ENCODE data around the gene MGA.
A peak's percentile ranks its signal among the peaks of the same experiment; 100 is the strongest.

The MGA gene

DNA sequence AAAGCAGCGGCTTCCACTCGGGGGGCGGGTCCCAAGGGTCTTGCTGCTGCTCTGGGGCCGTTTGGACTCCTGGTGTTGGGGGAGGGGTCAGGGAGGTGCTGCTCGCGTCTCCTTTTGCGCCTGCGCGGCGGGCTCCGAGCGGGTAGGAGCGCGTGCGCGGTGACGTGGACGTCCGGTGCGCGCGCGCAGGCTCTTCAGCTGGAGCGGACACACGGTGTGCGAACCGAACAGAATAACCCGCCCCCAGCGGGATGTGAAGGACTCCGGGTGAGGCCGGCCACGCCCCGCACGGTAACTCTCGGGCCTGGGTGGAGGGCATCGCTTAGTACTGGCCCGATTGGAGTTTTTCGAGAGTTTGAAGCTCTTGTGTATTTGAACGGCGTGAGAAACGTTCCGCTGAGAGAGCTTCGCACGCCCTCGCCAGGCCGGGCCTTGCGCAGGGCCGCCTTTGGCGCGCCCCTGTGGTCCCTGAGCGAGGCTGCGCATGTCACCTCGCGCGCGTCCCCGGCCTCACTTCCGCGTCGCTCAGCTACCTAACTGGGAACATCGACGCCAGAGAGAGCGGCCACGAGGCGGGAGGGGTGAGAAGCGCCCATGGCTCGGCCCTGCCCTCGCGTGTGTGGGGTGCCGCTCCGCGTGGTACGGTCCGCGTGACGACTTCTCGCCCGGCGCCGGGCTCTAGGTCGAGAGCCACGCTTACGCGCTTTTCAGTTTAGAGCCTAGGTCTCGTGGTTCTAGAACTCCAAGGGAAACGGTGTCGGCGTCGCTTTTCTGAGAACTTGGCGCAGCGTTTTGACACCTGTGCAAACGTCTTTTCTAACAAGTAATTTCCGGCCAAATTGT lies at the start of gene MGA:
Gene MGA (plus strand): TSS at position 171 of the 843 bp plus-strand sequence.
- DNase-seq (ENCODE audit: low read depth in 2 of 2): peak; percentile 84 to 85

DNA sequence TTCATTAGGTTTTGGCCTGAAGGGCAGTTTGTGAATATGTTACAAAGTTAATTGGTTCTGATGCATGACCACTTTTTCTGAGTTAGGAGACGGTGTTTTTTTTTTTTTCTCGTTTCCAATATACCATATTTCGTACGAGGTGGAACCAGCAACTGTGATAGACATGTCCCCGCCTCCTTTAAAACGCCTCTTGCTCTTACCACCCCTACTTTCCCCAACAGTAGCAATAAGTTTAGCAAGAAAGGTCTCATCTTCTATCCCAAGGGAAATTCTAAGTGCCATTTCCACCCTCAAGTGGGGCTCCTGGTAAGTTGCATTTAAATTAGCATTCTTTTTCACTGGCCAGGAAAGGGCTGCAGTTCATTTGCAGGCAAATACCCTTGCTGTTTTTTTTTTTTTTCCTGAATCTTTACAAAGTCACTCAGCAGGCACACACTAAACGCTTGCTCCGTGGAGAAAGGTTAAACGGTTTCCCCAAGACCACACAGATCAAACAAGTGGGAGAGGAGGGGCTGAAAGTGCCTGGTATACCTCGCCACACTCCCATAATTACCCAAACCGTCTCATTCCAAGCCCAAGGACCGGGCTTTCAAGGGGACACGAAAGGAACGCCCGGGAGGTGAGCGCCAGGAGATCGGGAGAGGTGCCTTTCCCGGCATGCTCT lies 39.5 kb upstream of the MGA start:
- DNase-seq (ENCODE audit: low read depth in 2 of 2): no peak

DNA sequence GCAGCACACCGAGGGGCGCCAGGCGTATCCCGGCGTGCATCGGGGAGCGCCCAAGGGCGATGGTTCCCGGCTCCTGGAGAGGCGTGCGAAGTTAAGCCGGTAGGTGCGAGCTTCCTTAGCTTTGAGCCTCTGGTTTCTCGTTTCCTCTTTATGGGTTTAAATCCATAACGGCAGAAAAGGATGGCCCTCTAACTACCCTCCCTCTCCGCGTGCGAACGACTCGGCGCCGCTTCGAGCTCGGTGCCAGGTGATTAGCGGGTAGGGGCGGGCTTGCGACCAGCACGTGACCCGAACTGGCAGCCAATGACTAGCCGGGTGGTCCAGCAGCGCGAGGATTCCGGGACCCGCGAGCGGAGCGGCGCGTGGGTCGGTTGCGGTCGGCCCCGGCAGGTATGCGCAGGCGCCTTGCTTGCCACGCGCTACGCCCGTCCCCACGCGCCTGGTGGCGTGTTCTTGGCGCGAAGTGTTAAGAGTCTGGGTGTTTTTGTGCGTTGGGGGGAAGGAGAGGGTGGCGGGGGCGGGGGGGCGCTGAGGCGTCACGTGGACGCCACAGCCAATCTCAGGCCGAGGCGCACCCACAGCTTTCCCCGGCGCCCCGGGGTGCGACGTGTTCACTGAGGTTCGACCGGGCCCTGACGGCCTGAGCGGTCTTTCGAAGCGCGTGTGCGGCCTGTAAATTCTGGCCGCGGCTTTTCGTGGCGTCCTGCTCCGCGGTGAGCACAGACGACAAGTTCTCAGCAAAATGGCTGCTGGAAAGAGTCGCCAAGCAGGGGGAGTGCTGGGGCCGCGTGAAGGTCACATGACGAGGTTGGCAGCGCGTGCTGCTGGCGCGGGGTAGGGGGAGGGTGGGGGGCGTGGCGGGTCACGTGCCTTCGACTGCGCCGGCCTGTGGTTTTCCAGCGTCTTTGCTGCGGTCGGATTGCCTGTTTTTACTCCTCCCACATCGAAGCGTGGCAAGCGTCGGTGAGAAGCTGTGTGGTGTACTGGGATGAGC lies 38.7 kb upstream of the MGA start:
- DNase-seq (ENCODE audit: low read depth in 2 of 2): peak; percentile 73 to 78

DNA sequence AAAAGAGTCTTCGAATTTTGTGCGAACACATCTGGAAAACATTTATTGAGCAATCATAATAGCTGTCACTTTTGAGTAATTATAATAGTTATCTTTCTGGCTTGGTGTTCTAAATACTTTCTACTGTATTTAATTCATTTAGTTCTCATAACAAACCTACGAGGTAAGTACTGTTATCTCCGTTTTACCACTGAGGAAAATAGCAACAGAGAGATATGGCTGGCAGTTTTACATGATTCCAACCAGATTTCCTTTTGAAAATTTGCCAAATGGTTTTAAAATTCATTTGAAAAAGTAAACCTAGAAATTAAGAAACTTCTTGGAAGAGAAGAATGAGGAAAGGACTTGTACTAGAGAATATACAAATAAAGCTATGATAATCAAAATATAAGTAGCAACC lies 37.3 kb upstream of the MGA start:
- no peak for DNase-seq (ENCODE audit: low read depth in 2 of 2)

DNA sequence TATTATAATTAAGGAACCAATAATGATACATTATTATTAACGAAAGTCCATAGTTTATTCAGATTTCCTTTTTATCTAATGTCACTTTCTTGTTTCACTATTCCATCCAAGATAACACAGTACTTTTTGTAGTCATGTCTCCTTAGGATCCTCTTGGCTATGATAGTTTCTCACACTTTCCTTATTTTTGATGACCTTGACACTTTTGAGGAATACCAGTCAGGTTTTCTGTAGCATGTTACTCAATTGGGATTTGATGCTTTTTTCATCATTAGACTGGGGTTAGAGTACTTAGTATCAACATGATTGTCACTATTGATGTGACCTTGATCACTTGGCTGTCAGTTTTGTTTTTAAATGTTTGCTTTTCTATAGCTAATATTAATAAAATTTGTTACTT lies 33.0 kb upstream of the MGA start:
- no peak for DNase-seq (ENCODE audit: low read depth in 2 of 2)

DNA sequence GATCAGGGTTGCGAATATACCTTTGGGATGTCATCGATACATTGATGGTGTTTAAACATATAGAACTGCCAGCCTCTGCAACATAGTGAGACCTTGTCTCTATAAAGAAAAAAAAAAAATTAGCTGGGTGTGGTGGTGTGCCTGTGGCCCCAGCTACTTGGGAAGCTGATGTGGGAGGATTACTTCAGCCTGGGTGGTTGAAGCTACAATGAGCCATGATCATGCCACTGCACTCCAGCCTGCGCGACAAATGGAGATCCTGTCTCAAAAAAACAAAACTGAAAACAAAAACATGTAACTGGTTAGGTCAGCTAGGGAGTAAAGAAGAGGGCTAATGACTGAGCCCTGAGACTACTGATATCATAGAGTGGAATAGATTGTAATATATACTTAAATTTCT lies 30.7 kb upstream of the MGA start:
- no peak for DNase-seq (ENCODE audit: low read depth in 2 of 2)

DNA sequence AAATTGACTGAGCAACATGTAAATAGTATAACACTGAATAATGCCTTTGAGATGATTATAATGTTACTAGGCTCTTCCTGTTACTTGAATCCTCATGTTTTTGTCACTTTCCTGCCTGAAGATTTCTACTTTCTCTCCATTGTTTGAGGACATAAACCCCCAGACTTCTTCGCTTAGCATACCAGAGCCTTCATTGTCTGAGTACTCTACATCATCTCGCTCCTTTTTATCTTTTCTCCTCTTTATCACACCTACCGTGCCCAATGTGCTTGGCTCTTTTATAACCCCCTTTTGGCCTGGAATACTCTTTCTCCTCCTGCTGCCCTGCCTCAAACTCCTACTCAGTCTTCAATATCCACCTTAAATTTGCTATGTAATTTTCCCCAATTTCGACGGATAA lies 30.3 kb upstream of the MGA start:
- no peak for DNase-seq (ENCODE audit: low read depth in 2 of 2)

DNA sequence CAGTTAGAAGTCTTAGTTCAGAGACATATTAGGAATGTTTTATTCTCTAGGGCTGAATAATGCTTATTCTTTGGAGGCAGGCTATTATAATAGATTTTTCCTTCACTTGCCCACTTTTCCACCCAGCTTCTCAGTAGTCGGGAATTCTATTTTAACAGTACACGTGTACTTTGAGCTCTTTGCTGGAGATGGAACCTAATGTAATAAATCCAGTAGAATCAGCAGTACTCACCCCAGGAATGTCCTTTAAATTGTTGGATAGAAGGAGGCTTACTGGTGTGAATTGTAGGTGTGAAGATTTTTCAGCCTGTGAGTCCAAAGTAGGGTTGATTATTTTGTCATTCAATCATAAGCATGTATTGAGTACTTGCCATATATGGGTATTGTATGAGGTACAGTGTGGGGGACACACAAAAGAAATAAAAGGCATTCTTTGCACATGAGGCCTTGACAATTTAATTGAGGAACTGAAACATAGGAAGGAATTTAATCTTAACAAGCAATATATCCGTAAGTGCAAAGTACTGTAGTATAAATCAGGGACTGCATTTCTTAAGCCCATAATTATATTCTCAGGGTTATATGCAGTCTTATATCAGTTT lies 29.5 kb upstream of the MGA start:
- no peak for DNase-seq (ENCODE audit: low read depth in 2 of 2)

DNA sequence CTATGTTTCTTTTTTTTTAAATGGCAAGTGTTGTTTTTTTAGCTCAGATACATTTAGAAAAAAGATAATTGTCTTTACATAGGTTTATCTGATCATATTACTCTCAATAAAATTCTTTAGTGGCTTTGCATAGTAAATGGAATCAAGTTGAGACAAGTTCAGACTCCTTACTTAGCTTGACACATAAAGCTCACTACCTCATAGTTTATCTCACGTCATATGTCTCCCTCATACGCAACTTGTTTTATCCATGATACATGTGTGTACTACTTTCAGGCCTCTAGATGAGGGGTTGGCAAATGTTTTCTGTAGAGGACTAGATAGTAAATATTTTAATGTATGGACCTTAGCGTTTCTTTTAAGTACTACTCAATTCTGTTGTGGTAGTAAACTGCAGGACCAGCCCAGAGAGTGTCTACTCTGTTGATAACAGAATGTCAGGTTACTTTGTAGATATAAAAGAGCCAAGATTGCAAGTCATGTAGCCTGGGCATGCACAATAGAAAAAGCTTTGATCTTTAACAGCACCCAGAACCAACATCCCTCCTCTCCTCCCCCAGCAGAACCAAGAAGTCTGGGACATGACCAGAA lies 28.2 kb upstream of the MGA start:
- DNase-seq (ENCODE audit: low read depth in 2 of 2): no peak

DNA sequence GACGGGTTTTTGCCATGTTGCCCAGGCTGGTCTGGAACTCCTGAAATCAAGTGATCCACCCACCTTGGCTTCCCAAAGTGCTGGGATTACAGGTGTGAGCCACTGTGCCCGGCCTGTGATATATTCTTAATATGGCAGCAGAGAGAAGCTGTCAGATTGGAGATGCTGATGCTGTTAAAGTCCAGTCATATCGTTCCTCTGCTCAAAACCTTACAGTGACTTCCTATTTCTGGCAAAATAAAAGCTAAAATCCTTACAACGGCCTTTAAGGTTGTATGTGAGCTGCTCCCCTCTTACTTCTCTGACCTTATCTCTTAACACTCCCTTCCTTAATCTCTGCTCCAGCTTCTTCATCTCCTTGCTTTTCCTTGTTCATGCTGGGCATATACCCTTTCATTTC lies 26.6 kb upstream of the MGA start:
- DNase-seq (ENCODE audit: low read depth in 2 of 2): no peak

DNA sequence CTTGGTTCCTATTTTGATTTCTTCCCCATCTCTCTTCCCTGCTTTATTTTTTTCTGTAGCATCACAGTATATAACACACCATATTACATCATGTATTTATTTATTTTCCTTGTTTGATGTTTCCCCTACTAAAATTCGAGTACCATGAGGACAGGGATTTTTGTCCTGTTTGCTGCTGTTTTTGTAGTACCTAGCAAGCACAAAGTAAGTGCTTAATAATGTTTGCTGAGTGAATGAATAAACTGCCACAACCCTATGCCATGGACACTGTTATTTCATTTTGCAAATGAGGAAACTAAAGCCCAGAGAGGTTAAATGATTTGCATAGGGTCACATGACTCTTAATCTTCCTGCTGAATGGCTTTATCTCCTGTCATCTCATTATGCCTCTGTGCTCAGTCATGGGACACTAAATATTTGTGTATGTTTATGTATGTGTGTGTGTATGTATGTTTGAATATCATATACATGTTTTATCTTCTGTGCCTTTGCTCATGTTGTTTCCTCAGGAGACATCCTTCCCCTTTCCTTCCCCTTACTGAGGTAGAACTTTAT lies 26.1 kb upstream of the MGA start:
- no peak for DNase-seq (ENCODE audit: low read depth in 2 of 2)

DNA sequence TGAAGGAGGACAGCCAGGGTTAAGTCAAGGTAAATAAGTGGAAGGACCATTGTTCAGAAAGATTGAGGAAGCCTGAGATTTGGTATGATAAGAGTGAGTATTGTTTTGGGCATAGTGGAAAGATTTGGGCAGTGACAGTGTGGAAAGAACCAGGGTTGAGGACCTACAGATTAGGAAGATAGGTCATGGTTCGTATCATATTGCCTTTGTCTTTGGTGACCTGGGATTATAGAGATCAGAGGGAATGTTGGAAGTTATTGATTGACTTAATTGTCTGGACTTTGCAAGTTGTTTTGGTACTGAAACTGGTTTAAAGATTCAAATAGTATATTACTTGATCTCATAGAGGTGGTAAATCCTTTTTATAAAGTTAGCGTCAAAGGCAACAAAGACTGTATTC lies 23.1 kb upstream of the MGA start:
- DNase-seq (ENCODE audit: low read depth in 2 of 2): no peak

DNA sequence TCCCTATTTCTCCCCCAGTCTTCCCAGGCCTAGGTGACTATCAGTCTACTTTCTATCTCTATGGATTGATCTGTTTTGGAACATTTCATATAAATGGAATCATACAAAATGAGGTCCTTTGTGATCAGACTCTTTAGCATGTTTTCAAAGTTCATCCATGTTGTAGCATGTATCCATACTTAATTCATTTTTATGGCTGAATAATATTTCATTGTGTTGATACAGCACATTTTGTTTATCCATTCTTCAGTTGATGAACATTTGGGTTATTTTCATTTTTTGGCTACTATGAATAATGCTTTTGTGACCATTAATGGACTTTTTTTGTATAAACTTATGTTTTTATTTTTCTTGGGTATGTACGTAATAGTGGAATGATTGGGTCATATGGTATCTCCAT lies 19.2 kb upstream of the MGA start:
- DNase-seq (ENCODE audit: low read depth in 2 of 2): no peak

DNA sequence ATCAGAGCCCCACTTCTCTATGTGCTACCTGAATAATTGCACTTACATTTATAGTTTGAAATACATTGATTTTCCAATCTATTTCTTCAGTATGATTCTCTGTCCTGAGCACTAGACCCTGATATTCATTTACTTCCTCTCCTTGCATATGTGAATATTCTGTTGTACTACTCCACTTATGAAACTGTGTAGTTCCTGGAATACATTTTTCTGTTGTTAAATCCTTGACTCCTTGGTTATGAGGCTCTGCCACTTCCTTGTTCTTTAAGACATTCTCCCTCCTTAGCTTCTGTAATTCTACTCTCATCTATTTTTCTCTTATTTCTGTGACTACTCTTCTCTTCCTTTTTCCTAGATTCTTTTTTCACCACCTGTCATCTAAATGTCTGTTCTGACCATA lies 12.9 kb upstream of the MGA start:
- no peak for DNase-seq (ENCODE audit: low read depth in 2 of 2)

DNA sequence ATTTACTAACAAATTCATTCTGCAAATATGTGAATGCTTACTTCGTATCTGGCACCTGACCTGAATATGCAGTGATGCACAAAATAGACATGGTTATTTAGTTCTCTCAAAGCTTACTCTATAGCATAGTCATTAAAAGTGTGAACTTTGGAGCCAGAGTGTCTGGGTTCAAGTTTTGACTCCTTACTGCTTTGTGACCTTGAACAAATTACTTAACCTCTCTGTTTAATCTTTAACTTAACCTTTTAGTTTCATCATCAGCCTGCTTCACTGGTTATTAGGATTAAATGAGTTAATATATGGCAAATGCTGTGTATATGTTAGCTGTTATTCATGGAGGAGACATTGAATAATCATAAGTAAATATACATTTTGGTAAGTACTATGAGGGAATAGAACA lies 12.1 kb upstream of the MGA start:
- no peak for DNase-seq (ENCODE audit: low read depth in 2 of 2)

DNA sequence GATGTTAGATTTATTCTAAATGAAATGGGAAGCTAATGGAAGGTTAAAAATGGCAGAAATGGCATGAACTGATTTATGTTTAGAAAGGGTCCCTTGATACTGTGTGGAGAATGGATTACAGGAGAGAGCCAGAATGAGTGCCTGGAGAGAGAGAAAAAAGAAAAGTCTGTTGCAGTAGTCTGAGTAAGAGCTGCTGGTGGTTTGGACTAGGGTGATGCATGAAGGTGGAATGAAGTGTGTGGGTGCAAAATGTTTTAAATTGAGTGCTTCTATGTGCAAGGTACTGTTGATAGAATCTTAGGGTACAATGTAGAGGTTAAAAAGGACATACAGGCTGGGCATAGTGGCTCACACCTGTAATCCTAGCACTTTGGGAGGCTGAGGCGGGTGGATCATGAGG lies 11.4 kb upstream of the MGA start:
- DNase-seq (ENCODE audit: low read depth in 2 of 2): no peak

DNA sequence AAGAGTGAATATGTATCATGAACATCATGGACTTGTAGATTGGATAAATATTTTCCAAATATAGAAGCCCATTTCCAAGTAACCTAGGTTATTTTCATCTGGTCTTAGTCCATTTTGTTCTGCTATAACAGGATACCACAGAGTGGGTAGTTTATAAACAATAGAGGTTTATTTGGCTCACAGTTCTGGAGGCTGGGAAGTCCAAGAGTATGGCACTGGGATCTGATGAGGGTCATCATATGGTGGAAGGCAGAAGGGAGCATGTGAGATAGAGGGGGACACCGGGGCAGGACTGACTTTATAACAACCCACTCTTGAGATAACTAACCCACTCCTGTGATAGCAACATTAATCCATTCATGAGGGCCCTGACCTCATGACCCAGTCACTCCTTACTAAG lies 9.4 kb upstream of the MGA start:
- no peak for DNase-seq (ENCODE audit: low read depth in 2 of 2)

DNA sequence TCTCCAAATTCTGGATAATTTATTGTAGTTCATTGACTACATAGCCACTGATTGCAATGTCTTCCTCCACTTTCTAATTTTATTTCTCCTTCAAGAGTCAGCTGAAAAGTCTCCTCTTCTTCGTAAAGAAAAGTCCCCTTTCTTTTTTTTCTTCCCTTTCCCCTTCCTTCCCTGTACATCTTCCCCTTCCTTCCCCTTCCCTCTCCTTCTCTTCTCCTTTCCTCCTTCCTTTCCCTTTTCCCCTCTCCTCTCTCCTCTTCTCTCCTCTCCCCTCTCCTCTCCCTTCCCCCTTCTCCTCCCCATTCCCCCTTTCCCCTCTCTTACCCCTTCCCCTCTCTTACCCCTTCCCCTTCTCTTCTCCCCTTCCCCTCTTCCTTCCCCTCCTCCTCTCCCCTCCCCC lies 8.8 kb upstream of the MGA start:
- DNase-seq (ENCODE audit: low read depth in 2 of 2): no peak

DNA sequence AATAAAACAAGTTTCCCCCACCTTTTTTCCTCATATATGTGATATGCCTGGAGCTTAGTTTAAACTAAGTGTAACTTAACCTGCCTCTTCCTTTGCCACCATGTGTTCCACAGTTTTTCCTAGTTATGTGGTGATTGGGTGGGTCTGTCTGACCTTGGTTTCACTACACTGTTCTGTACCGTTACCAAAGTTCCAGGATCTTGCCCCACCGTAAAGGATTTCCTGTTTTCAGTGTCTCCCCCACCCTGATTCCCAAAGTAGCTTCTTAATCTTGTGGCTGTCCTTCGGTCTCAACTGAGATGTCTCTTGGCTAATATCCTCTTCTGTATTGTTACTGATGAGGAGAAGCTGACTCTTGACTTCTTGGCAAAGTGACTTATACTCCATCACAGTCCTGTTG lies 6.4 kb upstream of the MGA start:
- no peak for DNase-seq (ENCODE audit: low read depth in 2 of 2)

DNA sequence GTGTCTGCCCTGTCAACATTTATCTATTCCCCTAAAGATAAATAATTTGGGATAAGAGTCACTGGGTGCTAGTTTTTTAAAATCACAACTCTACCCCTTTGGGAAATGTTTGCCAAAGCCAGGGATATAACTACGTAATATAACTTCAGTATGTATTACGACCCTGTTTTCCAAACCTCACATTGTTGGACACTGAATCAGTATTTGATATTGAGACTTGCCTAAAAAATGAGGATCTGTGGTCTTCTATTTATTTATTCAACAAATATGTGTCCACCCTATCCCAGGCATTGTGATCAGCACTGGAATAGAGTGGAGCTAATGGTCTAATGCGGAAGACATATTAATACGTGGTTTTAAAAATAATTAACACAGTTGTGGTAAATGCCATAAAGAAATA lies 4.5 kb upstream of the MGA start:
- no peak for DNase-seq (ENCODE audit: low read depth in 2 of 2)

DNA sequence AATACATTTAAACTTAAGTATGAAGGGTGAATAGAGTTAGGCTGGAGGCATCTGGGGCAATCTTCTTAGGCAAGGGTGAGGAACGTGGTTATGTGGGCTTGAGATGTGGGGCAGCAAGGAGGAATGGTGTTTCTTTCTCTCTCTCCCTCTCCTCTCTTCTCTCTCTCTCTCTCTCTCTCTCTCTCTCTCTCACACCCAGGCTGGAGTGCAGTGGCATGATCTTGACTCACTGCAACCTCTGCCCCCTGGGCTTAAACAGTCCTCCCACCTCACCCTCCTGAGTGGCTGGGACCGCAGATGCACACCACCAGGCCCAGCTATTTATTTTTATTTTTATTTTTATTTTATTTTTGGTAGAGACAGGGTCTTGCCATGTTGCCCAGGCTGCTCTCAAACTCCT lies 4.0 kb upstream of the MGA start:
- no peak for DNase-seq (ENCODE audit: low read depth in 2 of 2)

All from stimulated activated CD4-positive, alpha-beta T cell treated with anti-CD3 and anti-CD28 coated beads, Interleukin-15, amount 100 ng/mL, for 48 hours (primary cell).